IPS-11a (cell line): ENCODE measurements around the gene MRPS18A.
"Not testable (repeated sequence)": the region's sequence is repeated elsewhere in the genome, so short reads cannot be mapped to it uniquely, and the experiment has no call there.

Experiments used
- H3K4me3 ChIP-seq: one replicate; pipeline ENCODE4 v1.5.1; 2013; ENCODE audit warnings: low read depth, low read length, control low read depth

Gene MRPS18A

GRCh38 chr6:43671801-43672690 lies 15.5 kb downstream of the MRPS18A start:
- H3K4me3 ChIP-seq, result no peak overlapping the region

DNA sequence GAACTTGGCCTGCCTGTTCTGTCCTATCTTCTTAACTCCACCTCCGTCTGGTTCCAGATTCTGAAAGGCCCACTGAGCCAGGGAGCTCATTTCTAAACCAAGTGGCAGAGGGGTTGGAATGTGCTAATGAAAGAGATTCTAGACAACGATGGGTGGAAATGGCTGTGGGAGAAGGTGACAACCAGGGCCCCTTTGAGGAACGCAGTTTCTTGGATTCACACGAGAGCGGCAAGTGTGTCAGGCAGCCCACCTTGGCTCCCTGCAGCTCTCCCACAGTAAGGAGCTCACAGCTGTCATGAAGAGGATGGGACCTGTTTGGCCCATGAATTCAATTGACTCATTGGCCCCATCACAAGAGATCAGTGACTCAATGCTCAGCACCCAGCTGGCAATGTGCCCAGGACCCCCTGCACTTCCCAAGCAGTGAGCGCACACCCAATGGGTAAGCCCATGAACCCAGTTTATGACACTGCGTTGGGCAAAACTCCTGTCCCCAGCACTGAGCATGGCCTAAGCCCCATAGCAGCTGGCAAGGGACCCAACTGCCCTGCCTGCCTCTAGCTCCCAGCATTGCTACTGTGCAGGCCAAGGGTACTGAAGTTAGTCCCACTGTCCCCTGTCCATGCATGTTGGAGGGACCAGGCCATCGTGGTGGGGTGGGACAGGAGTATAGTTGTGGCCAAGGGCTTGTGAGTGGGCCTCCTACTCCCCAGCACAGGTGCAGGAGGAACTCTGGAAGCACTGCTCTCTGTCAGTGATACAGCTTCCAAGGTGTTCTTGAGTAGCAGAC lies 16.4 kb downstream of the MRPS18A start:
- no peak overlapping the region for H3K4me3 ChIP-seq

DNA sequence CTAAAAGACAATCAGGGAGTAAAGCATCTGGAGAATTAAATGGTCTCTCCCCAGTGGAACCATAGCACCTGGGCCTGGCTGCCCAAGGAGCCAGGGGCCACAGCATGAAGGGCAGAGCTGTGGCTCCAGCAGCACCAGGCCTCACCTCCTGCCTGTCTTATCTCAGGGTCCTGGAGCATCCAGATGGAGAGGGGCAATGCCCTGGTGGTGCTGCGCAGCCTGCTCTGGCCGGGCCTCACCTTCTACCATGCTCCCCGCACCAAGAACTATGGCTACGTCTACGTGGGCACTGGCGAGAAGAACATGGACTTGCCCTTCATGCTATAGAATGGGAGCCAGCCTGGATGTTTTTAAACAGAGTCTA lies 17.0 kb downstream of the MRPS18A start:
- H3K4me3 ChIP-seq, result no peak overlapping the region

- H3K4me3 ChIP-seq, result no peak overlapping the region
These were observed 17.5 kb downstream of the MRPS18A start for GRCh38 chr6:43669922-43670622.

- no peak overlapping the region for H3K4me3 ChIP-seq
These were observed 18.3 kb downstream of the MRPS18A start for GRCh38 chr6:43669050-43669921.

- H3K4me3 ChIP-seq, result no peak overlapping the region
These were observed 19.2 kb downstream of the MRPS18A start for GRCh38 chr6:43668151-43669028.

GRCh38 chr6:43667245-43668150 lies 20.1 kb downstream of the MRPS18A start:
- no peak overlapping the region for H3K4me3 ChIP-seq

DNA sequence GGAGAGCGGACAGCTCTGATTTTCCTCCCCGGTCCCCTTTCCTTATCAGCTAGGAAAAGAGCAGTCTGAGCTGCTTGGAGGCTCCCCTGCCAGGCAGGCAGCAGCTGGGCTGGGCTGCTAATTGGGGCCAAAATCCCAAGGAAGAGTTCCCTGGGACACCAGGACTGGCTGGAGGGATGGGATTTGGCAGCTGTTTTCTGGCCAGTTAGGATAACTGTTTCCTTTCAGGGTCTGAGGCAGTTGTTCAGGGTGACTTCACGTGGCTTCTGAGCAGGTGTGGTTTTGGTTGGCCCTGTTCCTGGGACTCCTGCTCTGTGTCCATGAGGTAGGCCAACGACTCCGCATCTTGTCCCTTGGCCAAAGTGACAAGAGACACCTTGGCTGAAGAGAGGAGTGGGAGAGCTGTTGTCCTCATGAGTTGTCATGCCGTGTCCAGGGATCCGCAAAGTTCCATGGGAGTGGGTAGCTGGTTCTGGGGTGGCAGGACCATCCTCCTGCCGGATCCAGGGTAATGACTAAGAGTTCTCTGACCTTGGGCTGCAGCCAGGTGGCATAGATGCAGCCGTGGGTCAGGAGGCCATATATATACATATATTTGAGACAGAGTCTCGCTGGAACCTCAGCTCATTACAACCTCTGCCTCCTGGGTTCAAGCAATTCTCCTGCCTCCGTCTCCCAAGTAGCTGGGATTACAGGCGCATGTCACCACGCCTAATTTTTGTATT lies 21.2 kb downstream of the MRPS18A start:
- H3K4me3 ChIP-seq, result no peak overlapping the region

DNA sequence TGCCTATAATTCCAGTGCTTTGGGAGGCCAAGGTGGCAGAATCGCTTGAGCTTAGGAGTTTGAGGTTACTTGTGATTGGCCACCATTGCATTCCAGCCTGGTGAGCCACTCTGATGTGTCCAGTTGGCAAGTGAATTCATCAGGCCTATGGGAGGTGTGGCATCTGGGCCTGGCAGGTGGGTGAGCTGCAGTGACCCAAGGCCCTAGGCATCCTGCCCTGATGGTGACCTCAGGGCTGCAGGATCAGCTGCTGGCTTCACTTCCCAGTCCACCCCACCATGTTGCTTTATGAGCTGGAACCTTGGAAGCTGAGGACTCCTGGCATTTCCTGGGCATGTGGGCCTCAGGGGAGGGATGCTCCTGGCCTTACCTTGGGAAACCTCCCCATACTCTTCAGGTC lies 22.2 kb downstream of the MRPS18A start:
- H3K4me3 ChIP-seq, result no peak overlapping the region

- not testable (repeated sequence) for H3K4me3 ChIP-seq
These were observed 24.6 kb downstream of the MRPS18A start for GRCh38 chr6:43662948-43663347.

GRCh38 chr6:43658161-43658560 lies 29.4 kb downstream of the MRPS18A start:
- no peak overlapping the region for H3K4me3 ChIP-seq

- no peak overlapping the region for H3K4me3 ChIP-seq
These were observed 30.3 kb downstream of the MRPS18A start for GRCh38 chr6:43657221-43657802.

GRCh38 chr6:43652822-43653221 lies 34.8 kb downstream of the MRPS18A start:
- not testable (repeated sequence) for H3K4me3 ChIP-seq

DNA sequence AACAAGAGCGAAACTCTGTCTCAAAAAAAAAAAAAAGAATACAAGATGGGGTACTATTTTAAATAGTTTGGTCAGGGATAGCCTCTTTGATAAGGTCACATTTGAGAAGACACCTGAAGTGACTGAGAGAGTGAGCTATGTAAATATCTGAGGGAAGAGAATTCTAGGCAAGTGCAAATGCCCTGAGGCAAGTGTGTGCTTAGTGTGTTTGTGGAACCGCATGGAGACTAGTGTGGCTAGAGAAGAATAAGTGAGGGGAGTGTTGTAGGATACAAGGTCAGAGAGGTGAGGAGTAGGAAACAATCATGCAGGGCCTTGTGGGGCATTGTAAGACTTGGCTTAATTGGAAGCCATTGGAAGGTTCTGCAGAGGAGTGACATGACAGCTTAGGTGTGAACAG lies 39.3 kb downstream of the MRPS18A start:
- H3K4me3 ChIP-seq, result no peak overlapping the region

DNA sequence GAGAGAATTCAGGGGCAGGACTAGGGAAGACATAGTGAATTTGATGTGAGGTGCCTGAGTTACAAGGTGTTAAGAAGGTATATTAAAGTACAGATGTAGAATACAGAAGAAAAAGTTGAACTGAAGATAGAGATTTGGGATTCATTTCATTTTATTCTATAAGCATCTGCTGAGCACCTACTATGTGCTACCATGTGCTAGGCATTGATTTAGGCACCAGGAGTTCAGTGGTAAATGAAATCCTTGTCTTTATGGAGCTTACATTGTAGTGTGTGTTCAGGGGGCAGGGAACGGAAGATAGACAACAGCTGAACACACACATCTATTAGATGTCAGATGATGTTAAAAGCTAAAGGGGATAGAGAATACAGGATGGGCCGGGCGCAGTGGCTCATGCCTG lies 40.0 kb downstream of the MRPS18A start:
- no peak overlapping the region for H3K4me3 ChIP-seq

DNA sequence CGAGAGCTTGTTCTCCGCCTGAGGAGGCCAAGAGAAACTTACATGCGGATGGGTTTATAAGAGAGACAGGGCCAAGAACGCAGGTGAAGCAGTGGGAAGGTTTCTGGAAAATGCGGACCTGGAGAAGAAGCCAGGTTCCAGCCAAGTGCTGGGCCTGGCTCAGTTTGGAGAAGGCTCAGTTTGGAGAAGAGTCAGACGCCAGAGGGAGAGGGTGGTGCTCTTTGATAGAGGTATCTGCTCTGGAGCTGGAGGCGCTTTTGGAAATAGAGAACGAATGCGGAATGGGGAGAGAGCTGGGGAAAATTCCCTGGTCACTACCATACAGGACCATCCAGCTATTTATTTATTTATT lies 42.0 kb downstream of the MRPS18A start:
- H3K4me3 ChIP-seq, result peak overlapping the region; percentile 22

DNA sequence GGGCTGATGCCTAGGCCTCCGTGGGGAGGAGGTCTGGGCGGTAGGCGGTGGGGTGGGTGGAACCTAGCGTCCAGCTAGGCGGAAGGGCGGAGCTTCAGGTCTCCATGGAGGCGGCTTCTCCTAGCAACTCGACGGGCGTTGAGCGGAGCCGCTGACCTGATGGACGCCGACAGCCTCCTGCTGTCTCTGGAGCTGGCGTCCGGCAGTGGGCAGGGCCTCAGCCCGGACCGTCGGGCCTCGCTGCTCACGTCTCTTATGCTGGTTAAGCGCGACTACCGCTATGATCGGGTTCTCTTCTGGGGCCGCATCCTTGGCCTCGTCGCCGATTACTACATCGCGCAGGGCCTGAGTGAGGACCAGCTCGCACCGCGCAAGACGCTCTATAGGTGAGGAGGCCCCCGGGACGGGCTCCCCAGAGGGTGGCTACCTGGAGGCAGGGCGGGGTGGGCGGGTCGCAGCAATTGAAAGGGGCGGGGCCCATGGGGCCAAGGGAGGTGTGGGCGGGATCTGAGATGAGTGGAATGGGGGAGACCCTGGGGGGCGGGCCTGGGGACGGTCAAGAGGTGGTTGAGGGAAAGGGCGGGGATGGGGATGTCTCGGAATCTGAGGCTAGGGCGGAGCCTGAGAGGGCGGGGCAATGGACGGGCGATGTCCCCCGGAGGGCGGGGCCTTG lies 42.5 kb downstream of the MRPS18A start, which contains the start of gene RSPH9:
TSS of gene RSPH9 (plus strand) at position 97 of the 673 bp plus-strand sequence. CDS start at position 160, 63 bp downstream.
- H3K4me3 ChIP-seq, result peak within 1 kb of the TSS; percentile 58
